AG04450 (cell line): ENCODE results near the gene MYO16. TPM values are rescaled to one million over a fixed set of nuclear protein-coding genes. Genes with fewer than 3 reads are reported as not detected.

Experiments
- CTCF ChIA-PET: fragments of 300-600, 350-600 bp; formaldehyde crosslinking; extraction: SDS; loops from one replicate; lab custom pipeline; 2022; ENCODE audit warnings: antibody characterized with exemption, inconsistent platforms; lab: Charles Lee
- POLR2A ChIA-PET: fragments of 350-600 bp; formaldehyde crosslinking; extraction: SDS; loops from one replicate; lab custom pipeline; 2021; ENCODE audit warnings: antibody characterized with exemption, inconsistent platforms; lab: Yijun Ruan, JAX
- DNase-seq: peaks from one replicate; pipeline ENCODE4 v3.0.0-alpha.2; 2011; ENCODE audit warnings: low read depth, low spot score
- H3K27ac ChIP-seq: one replicate; pipeline ENCODE4 v1.5.1; 2012; ENCODE audit warnings: low read depth, low read length, control low read depth
- H3K27me3 ChIP-seq: one replicate; pipeline ENCODE4 v1.6.0; 2012; ENCODE audit warnings: low read length; ENCODE audit not compliant: control insufficient read depth, insufficient read depth
- H3K4me3 ChIP-seq: 2 replicates; pipeline ENCODE4 v1.5.1; 2011; ENCODE audit warnings: mild to moderate bottlenecking, low read depth, low read length, control low read depth
- H3K9me3 ChIP-seq: 2 replicates; pipeline ENCODE4 v1.5.1; 2012; ENCODE audit warnings: low read length; ENCODE audit not compliant: control insufficient read depth, insufficient read depth
- polyA plus RNA-seq: library from polyadenylated mRNA; depleted of rRNA; stranded (reverse); fragments of >200 nt; gene quantifications from 2 replicates; pipeline ENCODE4 v1.2.3, GENCODE V29; 2011
- TF ChIP-seq, protein P1 (sequence below): IDR thresholded peaks from 2 replicates; pipeline ENCODE4 v1.5.1; 2011; ENCODE audit warnings: low read depth, low read length, control low read depth, inconsistent platforms

MYO16 gene
- polyA plus RNA-seq, 1 experiment = 0.02 TPM

GRCh38 chr13:108944760-108945159 is 315.3 kb downstream of the MYO16 start:
- POLR2A ChIA-PET = no interaction called here
- TF ChIP-seq, protein P1, sequence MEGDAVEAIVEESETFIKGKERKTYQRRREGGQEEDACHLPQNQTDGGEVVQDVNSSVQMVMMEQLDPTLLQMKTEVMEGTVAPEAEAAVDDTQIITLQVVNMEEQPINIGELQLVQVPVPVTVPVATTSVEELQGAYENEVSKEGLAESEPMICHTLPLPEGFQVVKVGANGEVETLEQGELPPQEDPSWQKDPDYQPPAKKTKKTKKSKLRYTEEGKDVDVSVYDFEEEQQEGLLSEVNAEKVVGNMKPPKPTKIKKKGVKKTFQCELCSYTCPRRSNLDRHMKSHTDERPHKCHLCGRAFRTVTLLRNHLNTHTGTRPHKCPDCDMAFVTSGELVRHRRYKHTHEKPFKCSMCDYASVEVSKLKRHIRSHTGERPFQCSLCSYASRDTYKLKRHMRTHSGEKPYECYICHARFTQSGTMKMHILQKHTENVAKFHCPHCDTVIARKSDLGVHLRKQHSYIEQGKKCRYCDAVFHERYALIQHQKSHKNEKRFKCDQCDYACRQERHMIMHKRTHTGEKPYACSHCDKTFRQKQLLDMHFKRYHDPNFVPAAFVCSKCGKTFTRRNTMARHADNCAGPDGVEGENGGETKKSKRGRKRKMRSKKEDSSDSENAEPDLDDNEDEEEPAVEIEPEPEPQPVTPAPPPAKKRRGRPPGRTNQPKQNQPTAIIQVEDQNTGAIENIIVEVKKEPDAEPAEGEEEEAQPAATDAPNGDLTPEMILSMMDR = no peak
- CTCF ChIA-PET = no interaction called here

GRCh38 chr13:108947551-108948030 is 318.2 kb downstream of the MYO16 start:
- peak overlapping the region; percentile 33 for H3K27ac ChIP-seq
- ChIA-PET CTCF (no interaction called here), POLR2A (no interaction called here)
- H3K9me3 ChIP-seq = no peaks in the 10 kb centered on the region
- no peak overlapping the region for H3K4me3 ChIP-seq
- no peak for DNase-seq
- TF ChIP-seq, protein P1 = no peak
- H3K27me3 ChIP-seq = no peaks in the 10 kb centered on the region

More at GRCh38 chr13:108944760-108945159, 315.3 kb downstream of the MYO16 start:
- Histone ChIP-seq H3K9me3 (no peaks in the 10 kb centered on the region), H3K27ac (no peak overlapping the region), H3K4me3 (no peak overlapping the region), H3K27me3 (no peaks in the 10 kb centered on the region)
- no peak for DNase-seq

GRCh38 chr13:108948251-108948671 is 318.9 kb downstream of the MYO16 start:
- no peaks in the 10 kb centered on the region for H3K27me3 ChIP-seq
- POLR2A ChIA-PET = no interaction called here
- CTCF ChIA-PET = no interaction called here
- TF ChIP-seq, protein P1 = no peak
- no peak overlapping the region for H3K27ac ChIP-seq
- H3K4me3 ChIP-seq = no peak overlapping the region
- H3K9me3 ChIP-seq = no peaks in the 10 kb centered on the region
- DNase-seq = no peak

DNA sequence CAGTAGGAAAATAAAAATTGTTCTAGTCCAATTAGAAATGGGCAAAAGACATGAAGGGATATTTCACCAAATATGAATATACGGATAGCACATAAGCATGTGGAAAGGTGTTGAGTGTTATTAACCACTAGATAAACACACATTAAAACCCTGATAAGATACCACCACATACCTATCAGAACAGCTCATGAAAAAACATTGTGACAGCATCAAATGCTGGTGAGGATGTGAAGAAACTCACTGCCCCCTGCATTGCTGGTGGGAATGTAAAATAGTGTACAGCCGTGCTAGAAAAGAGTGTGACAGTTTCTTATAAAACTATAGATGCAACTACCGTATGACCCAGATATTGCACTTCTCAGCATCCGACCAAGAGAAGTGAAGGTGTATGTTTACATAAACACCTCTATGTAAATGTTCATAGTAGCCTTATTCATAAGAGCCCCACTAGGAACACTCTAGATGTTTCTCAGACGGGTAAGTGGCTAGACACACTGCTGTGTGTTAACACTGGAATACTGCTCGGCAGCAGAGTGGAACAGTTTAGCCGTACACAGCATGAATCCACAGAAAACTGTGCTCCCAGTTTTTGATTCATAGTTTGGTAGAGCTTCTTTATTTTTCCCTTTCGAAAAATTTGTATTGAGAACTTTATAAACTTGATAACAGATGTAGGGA is 321.1 kb downstream of the MYO16 start:
- no peaks in the 10 kb centered on the region for H3K9me3 ChIP-seq
- TF ChIP-seq, protein P1 = no peak
- H3K4me3 ChIP-seq = no peak overlapping the region
- DNase-seq = no peak
- H3K27ac ChIP-seq = no peak overlapping the region
- ChIA-PET CTCF (interaction anchor here (0.6 to 1.1 kb wide), 4 partner anchors 11 to 1166 kb away, joined by 3 to 5 read pairs (median 3); no protein-coding TSS in a partner anchor), POLR2A (no interaction called here)
- no peaks in the 10 kb centered on the region for H3K27me3 ChIP-seq

DNA sequence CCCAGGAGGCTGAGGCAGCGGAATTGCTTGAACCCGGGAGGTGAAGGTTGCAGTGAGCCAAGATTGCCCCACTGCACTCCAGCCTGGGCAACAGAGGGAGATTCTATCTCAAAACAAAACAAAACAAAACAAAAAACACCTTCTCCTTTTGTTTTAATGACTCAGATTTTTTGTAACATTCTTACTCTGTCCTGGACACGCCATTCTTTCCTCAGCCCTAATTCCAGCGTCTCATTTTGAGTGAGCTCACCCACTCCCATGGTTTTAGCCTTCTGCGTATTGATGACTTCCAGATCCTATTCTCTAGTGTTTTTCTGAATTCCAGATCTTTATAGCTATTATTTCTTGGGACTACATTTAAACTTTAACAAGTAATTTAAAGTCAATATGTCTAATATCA is 326.3 kb downstream of the MYO16 start:
- no peaks in the 10 kb centered on the region for H3K9me3 ChIP-seq
- POLR2A ChIA-PET = no interaction called here
- no peak overlapping the region for H3K27ac ChIP-seq
- no peaks in the 10 kb centered on the region for H3K27me3 ChIP-seq
- DNase-seq = no peak
- H3K4me3 ChIP-seq = no peak overlapping the region
- TF ChIP-seq, protein P1 = no peak
- CTCF ChIA-PET = interaction anchor here (0.5 to 0.6 kb wide), 2 partner anchors 1133 to 1615 kb away, joined by 3 read pairs; no protein-coding TSS in a partner anchor
